IPS-18c (cell line): Measurements from ENCODE around the gene ABI3BP.
"Not testable (repeated sequence)": the region's sequence is repeated elsewhere in the genome, so short reads cannot be mapped to it uniquely, and the experiment has no call there.

Experiments used
- H3K4me3 ChIP-seq: 2 replicates; pipeline ENCODE4 v1.7.0; 2013; ENCODE audit warnings: low read depth, mild to moderate bottlenecking, low read length, moderate library complexity; ENCODE audit not compliant: insufficient read depth
- H3K9me3 ChIP-seq: one replicate; pipeline ENCODE4 v1.6.1; 2013; ENCODE audit warnings: mild to moderate bottlenecking, low read length, moderate library complexity; ENCODE audit not compliant: control insufficient read depth, insufficient read depth

ABI3BP gene

GRCh38 chr3:100993309-100993708 lies at the start of gene ABI3BP:
ABI3BP (minus strand) TSS chr3:100993421; CDS start chr3:100993384, 37 bp downstream.
- Histone ChIP-seq H3K9me3 (no peaks in the 10 kb centered on the region), H3K4me3 (no peak within 1 kb of the TSS)

GRCh38 chr3:101039285-101039684 lies 46.1 kb upstream of the ABI3BP start:
- Histone ChIP-seq H3K4me3 (no peak overlapping the region), H3K9me3 (no peaks in the 10 kb centered on the region)

- no peaks in the 10 kb centered on the region for H3K9me3 ChIP-seq
- H3K4me3 ChIP-seq = no peak overlapping the region
Observed at GRCh38 chr3:101038880-101039279, 45.7 kb upstream of the ABI3BP start.

GRCh38 chr3:101038393-101038792 lies 45.2 kb upstream of the ABI3BP start:
- Histone ChIP-seq H3K9me3 (no peaks in the 10 kb centered on the region), H3K4me3 (no peak overlapping the region)

- no peak overlapping the region for H3K4me3 ChIP-seq
- H3K9me3 ChIP-seq = no peaks in the 10 kb centered on the region
Observed at GRCh38 chr3:101037613-101038012, 44.4 kb upstream of the ABI3BP start.

GRCh38 chr3:101036676-101037075 lies 43.5 kb upstream of the ABI3BP start:
- Histone ChIP-seq H3K4me3 (no peak overlapping the region), H3K9me3 (no peaks in the 10 kb centered on the region)

- Histone ChIP-seq H3K9me3 (no peaks in the 10 kb centered on the region), H3K4me3 (no peak overlapping the region)
Observed at GRCh38 chr3:101036213-101036618, 43.0 kb upstream of the ABI3BP start.

GRCh38 chr3:101027286-101027685 lies 34.1 kb upstream of the ABI3BP start:
- no peaks in the 10 kb centered on the region for H3K9me3 ChIP-seq
- H3K4me3 ChIP-seq = no peak overlapping the region

- no peaks in the 10 kb centered on the region for H3K9me3 ChIP-seq
- H3K4me3 ChIP-seq = no peak overlapping the region
Observed at GRCh38 chr3:101026881-101027280, 33.7 kb upstream of the ABI3BP start.

- H3K9me3 ChIP-seq = no peaks in the 10 kb centered on the region
- no peak overlapping the region for H3K4me3 ChIP-seq
Observed at GRCh38 chr3:101026244-101026643, 33.0 kb upstream of the ABI3BP start.

GRCh38 chr3:101020351-101021015 lies 27.3 kb upstream of the ABI3BP start:
- Histone ChIP-seq H3K9me3 (no peaks in the 10 kb centered on the region), H3K4me3 (no peak overlapping the region)

- Histone ChIP-seq H3K9me3 (no peaks in the 10 kb centered on the region), H3K4me3 (no peak overlapping the region)
Observed at GRCh38 chr3:101017017-101017416, 23.8 kb upstream of the ABI3BP start.

GRCh38 chr3:101012312-101012711 lies 19.1 kb upstream of the ABI3BP start:
- not testable (repeated sequence) for H3K4me3 ChIP-seq
- peaks cover 10% of the 10 kb centered on the region for H3K9me3 ChIP-seq

- H3K4me3 ChIP-seq = no peak overlapping the region
- peaks cover 10% of the 10 kb centered on the region for H3K9me3 ChIP-seq
Observed at GRCh38 chr3:101011136-101011535, 17.9 kb upstream of the ABI3BP start.

GRCh38 chr3:101010296-101010695 lies 17.1 kb upstream of the ABI3BP start:
- Histone ChIP-seq H3K4me3 (no peak overlapping the region), H3K9me3 (peaks cover 10% of the 10 kb centered on the region)

GRCh38 chr3:101009386-101009785 lies 16.2 kb upstream of the ABI3BP start:
- Histone ChIP-seq H3K4me3 (no peak overlapping the region), H3K9me3 (peaks cover 10% of the 10 kb centered on the region)

- H3K4me3 ChIP-seq = no peak overlapping the region
- no peaks in the 10 kb centered on the region for H3K9me3 ChIP-seq
Observed at GRCh38 chr3:100999160-100999559, 5.9 kb upstream of the ABI3BP start.

- H3K9me3 ChIP-seq = no peaks in the 10 kb centered on the region
- no peak overlapping the region for H3K4me3 ChIP-seq
Observed at GRCh38 chr3:100994809-100995208, 1.6 kb upstream of the ABI3BP start.

- Histone ChIP-seq H3K4me3 (no peak overlapping the region), H3K9me3 (no peaks in the 10 kb centered on the region)
Observed at GRCh38 chr3:100994187-100994586, 966 bp upstream of the ABI3BP start.
